Keratinocyte (primary cell): ENCODE results near the gene SEPTIN5. TPM values are rescaled to one million over a fixed set of nuclear protein-coding genes. Genes with fewer than 3 reads are reported as not detected.

ENCODE experiments used
- DNase-seq: peaks from one replicate; pipeline ENCODE4 v3.0.0-alpha.2; 2011; ENCODE audit warnings: low read depth, missing footprints, low spot score
- FAIRE-seq: peaks from 2 replicates; lab custom pipeline; 2011; peaks lifted over from hg19 to GRCh38; lab: Jason Lieb, UNC
- H2AFZ ChIP-seq: 2 replicates; pipeline ENCODE4 v1.6.0; 2012; ENCODE audit warnings: low read length, control low read depth, inconsistent platforms; ENCODE audit not compliant: control insufficient read depth
- H3K27ac ChIP-seq: 2 replicates; pipeline ENCODE4 v1.5.1; 2011; ENCODE audit warnings: low read length; ENCODE audit not compliant: control insufficient read depth, insufficient read depth
- H3K27me3 ChIP-seq: 3 replicates; pipeline ENCODE4 v1.6.0; 2011; ENCODE audit warnings: low read length; ENCODE audit not compliant: control insufficient read depth, insufficient read depth; ENCODE audit errors: extremely low read depth
- H3K36me3 ChIP-seq, 2 experiments: 2 replicates in 1 of 2; 3 replicates in 1 of 2; pipeline ENCODE4 v1.5.1; 2011; ENCODE audit warnings: low read length in 2 of 2, mild to moderate bottlenecking in 1 of 2; ENCODE audit not compliant: control insufficient read depth in 2 of 2, insufficient read depth in 2 of 2; ENCODE audit errors: extremely low read depth in 1 of 2
- H3K4me1 ChIP-seq: 3 replicates; pipeline ENCODE4 v1.5.1; 2011; ENCODE audit warnings: low read length; ENCODE audit not compliant: control insufficient read depth, insufficient read depth; ENCODE audit errors: extremely low read depth
- H3K4me2 ChIP-seq: 3 replicates; pipeline ENCODE4 v1.6.0; 2011; ENCODE audit warnings: low read depth, low read length; ENCODE audit not compliant: control insufficient read depth, insufficient read depth; ENCODE audit errors: extremely low read depth
- H3K4me3 ChIP-seq, 3 experiments: fragments of 200-600 bp in 1 of 3; sonication (generic) in 1 of 3; 2 replicates in 2 of 3; 3 replicates in 1 of 3; pipeline ENCODE4 v1.5.1; 2011 to 2016; ENCODE audit warnings: low read length in 3 of 3, mild to moderate bottlenecking in 3 of 3, control low read depth in 2 of 3, inconsistent platforms in 1 of 3, low read depth in 1 of 3, mixed read lengths in 1 of 3, mixed run types in 1 of 3, moderate library complexity in 1 of 3; ENCODE audit not compliant: control insufficient read depth in 2 of 3, insufficient read depth in 2 of 3; ENCODE audit errors: extremely low read depth in 1 of 3
- H3K79me2 ChIP-seq: 2 replicates; pipeline ENCODE4 v1.6.0; 2012; ENCODE audit warnings: low read length; ENCODE audit not compliant: control insufficient read depth, insufficient read depth
- H3K9ac ChIP-seq: 3 replicates; pipeline ENCODE4 v1.6.0; 2011; ENCODE audit warnings: low read length; ENCODE audit not compliant: control insufficient read depth, insufficient read depth; ENCODE audit errors: extremely low read depth
- H3K9me1 ChIP-seq: 3 replicates; pipeline ENCODE4 v1.6.0; 2011; ENCODE audit warnings: low read length; ENCODE audit not compliant: control insufficient read depth, insufficient read depth; ENCODE audit errors: extremely low read depth
- H3K9me3 ChIP-seq: 2 replicates; pipeline ENCODE4 v1.5.1; 2012; ENCODE audit warnings: low read depth, low read length; ENCODE audit not compliant: control insufficient read depth
- H4K20me1 ChIP-seq: 3 replicates; pipeline ENCODE4 v1.6.0; 2011; ENCODE audit warnings: low read length; ENCODE audit not compliant: control insufficient read depth, insufficient read depth; ENCODE audit errors: extremely low read depth
- CTCF ChIP-seq, 3 experiments: IDR thresholded peaks in 1 of 3; conservative IDR thresholded peaks in 1 of 3; optimal IDR thresholded peaks in 1 of 3; 2 replicates in 2 of 3; 3 replicates in 1 of 3; pipeline versions ENCODE3 to v1.5.1; 2011; ENCODE audit warnings: low read length in 3 of 3, mild to moderate bottlenecking in 3 of 3, moderate library complexity in 2 of 3, control low read depth in 1 of 3, inconsistent platforms in 1 of 3; ENCODE audit not compliant: insufficient read depth in 2 of 3; ENCODE audit errors: extremely low read depth in 1 of 3
- EZH2 ChIP-seq: IDR thresholded peaks from one replicate; pipeline ENCODE4 v1.6.1; 2012; ENCODE audit warnings: inconsistent platforms, mild to moderate bottlenecking, low read length, moderate library complexity
- dilution Hi-C: fragments of 300-500 bp; cut with MboI; formaldehyde crosslinking; loops from one replicate; pipeline ENCODE4 v1.7.0; 2020; ENCODE audit warnings: low sequenced_read_pairs; ENCODE audit not compliant: extremely low pct_ligation_motif_present
- polyA plus RNA-seq, 5 experiments: library from polyadenylated mRNA; depleted of rRNA in 3 of 5; stranded (reverse) in 3 of 5; stranded (forward) in 1 of 5; unstranded in 1 of 5; fragments of >200 nt; gene quantifications; 1 replicate in 1 of 5; 2 replicates in 3 of 5; 3 replicates in 1 of 5; pipeline versions ENCODE4 v1.2.1 to v1.2.3, GENCODE V29; 2011 to 2012; ENCODE audit warnings: missing spikeins in 2 of 5, low read depth in 1 of 5, low replicate concordance in 1 of 5

The SEPTIN5 gene
- polyA plus RNA-seq, 1 donor (not counting 4 experiments of a cell fraction or from before 2014, with no cell fraction given) = 2.2 TPM

GRCh38 chr22:19727310-19728150 is 13.2 kb downstream of the SEPTIN5 start:
- no peak for FAIRE-seq
- Histone ChIP-seq H4K20me1 (no peaks in the 10 kb centered on the region), H3K4me3 (no peak overlapping the region), H2AFZ (no peak overlapping the region), H3K79me2 (no peaks in the 10 kb centered on the region), H3K27me3 (peaks cover 30% of the 10 kb centered on the region), H3K9me1 (no peaks in the 10 kb centered on the region), H3K4me2 (no peak overlapping the region), H3K9me3 (no peaks in the 10 kb centered on the region), H3K27ac (no peak overlapping the region), H3K4me1 (no peaks in the 10 kb centered on the region), H3K9ac (no peak overlapping the region), H3K36me3 (no peaks in the 10 kb centered on the region)
- TF ChIP-seq CTCF (optimal IDR thresholded peaks at IDR 0.05 in 1 of 3, IDR thresholded peaks at IDR 0.05 in 1 of 3, conservative IDR thresholded peaks at IDR 0.05 in 1 of 3; ENCODE audit: extremely low read depth in 1 of 3, insufficient read depth in 2 of 3, low read length in 3 of 3) (no peak), EZH2 (no peak)
- DNase-seq = no peak
- dilution Hi-C loops = no loop called here

GRCh38 chr22:19728271-19728670 is 14.0 kb downstream of the SEPTIN5 start:
- Histone ChIP-seq H3K36me3 (no peaks in the 10 kb centered on the region), H3K4me2 (no peak overlapping the region), H3K79me2 (no peaks in the 10 kb centered on the region), H3K27me3 (peaks cover 23% of the 10 kb centered on the region), H3K9me3 (no peaks in the 10 kb centered on the region), H2AFZ (no peak overlapping the region), H3K27ac (no peak overlapping the region), H3K4me3 (no peak overlapping the region), H3K9ac (no peak overlapping the region), H3K9me1 (no peaks in the 10 kb centered on the region), H4K20me1 (no peaks in the 10 kb centered on the region), H3K4me1 (no peaks in the 10 kb centered on the region)
- no peak for TF ChIP-seq CTCF (optimal IDR thresholded peaks at IDR 0.05 in 1 of 3, IDR thresholded peaks at IDR 0.05 in 1 of 3, conservative IDR thresholded peaks at IDR 0.05 in 1 of 3; ENCODE audit: extremely low read depth in 1 of 3, insufficient read depth in 2 of 3, low read length in 3 of 3)
- TF ChIP-seq EZH2 = no peak
- dilution Hi-C loops = no loop called here
- DNase-seq (no peak), FAIRE-seq (no peak)
